Tibial artery (tissue), 4 donors: ENCODE measurements around the gene FBXO38.

Experiments
- DNase-seq, 2 donors: peaks; one replicate each; pipeline ENCODE4 v3.0.0-alpha.2; 2019
- H3K27ac ChIP-seq, 2 donors: fragments of 200-600 bp; sonication (generic) in 1 of 2; 1 replicate in 1 of 2; 2 replicates in 1 of 2; pipeline ENCODE4 v1.5.1; 2018 to 2019; ENCODE audit warnings: mild to moderate bottlenecking in 1 of 2
- H3K27me3 ChIP-seq, 2 donors: fragments of 200-600 bp; sonication (generic) in 1 of 2; one replicate each; pipeline versions ENCODE4 v1.5.1 to v1.6.0; 2016 to 2019
- H3K36me3 ChIP-seq, 3 donors: fragments of 200-600 bp; sonication (generic) in 2 of 3; one replicate each; pipeline ENCODE4 v1.5.1; 2016 to 2019; ENCODE audit warnings: mild to moderate bottlenecking in 2 of 3
- H3K4me1 ChIP-seq, 4 donors: fragments of 200-600 bp; sonication (generic) in 2 of 4; 1 replicate in 3 of 4; 2 replicates in 1 of 4; pipeline ENCODE4 v1.5.1; 2016 to 2019
- H3K4me3 ChIP-seq, 2 donors: fragments of 200-600 bp; sonication (generic) in 1 of 2; 1 replicate in 1 of 2; 2 replicates in 1 of 2; pipeline ENCODE4 v1.5.1; 2018 to 2019; ENCODE audit warnings: mild to moderate bottlenecking in 2 of 2
- H3K9me3 ChIP-seq, 3 donors: fragments of 200-600 bp; sonication (generic) in 1 of 3; one replicate each; pipeline ENCODE4 v1.5.1; 2016 to 2019
- CTCF ChIP-seq, 2 experiments: fragments of 200-600 bp in 1 of 2; fragments of 450-650 bp in 1 of 2; IDR thresholded peaks; one replicate each; pipeline ENCODE4 v1.5.1; 2017 to 2019; ENCODE audit warnings: antibody characterized with exemption in 2 of 2, mild to moderate bottlenecking in 1 of 2, moderate library complexity in 1 of 2
- intact Hi-C: fragments of 100-400 bp; cut with DNase I; formaldehyde crosslinking; loops from one replicate; pipeline ENCODE4 v1.15.0; 2023; ENCODE audit warnings: low total_unique reads

FBXO38 gene

GRCh38 chr5:148368299-148368698 is 15.5 kb upstream of the FBXO38 start:
- Histone ChIP-seq H3K27me3 (no peaks in the 10 kb centered on the region), H3K27ac (no peak overlapping the region)

GRCh38 chr5:148372166-148372725 is 11.5 kb upstream of the FBXO38 start:
- intact Hi-C loops = no loop called here
- no peaks in the 10 kb centered on the region for H3K36me3 ChIP-seq
- H3K9me3 ChIP-seq = peaks cover 0 to 16% (median 0%) of the 10 kb centered on the region in 3 donors
- no peaks in the 10 kb centered on the region for H3K4me1 ChIP-seq
- H3K27me3 ChIP-seq = no peaks in the 10 kb centered on the region
- no peak for TF ChIP-seq CTCF (IDR thresholded peaks at IDR 0.05)
- no peak for DNase-seq
- no peak overlapping the region for H3K4me3 ChIP-seq
- no peak overlapping the region for H3K27ac ChIP-seq

More at GRCh38 chr5:148368299-148368698, 15.5 kb upstream of the FBXO38 start:
- no peaks in the 10 kb centered on the region for H3K4me1 ChIP-seq
- no peak for DNase-seq
- peaks cover 0 to 17% (median 0%) of the 10 kb centered on the region in 3 donors for H3K9me3 ChIP-seq
- TF ChIP-seq CTCF (IDR thresholded peaks at IDR 0.05) = no peak
- H3K36me3 ChIP-seq = no peaks in the 10 kb centered on the region
- intact Hi-C loops = no loop called here
- H3K4me3 ChIP-seq = no peak overlapping the region

- no peak for DNase-seq
- Histone ChIP-seq H3K4me3 (no peak overlapping the region), H3K4me1 (no peaks in the 10 kb centered on the region), H3K27me3 (no peaks in the 10 kb centered on the region), H3K27ac (no peak overlapping the region), H3K9me3 (peaks cover 0 to 9% (median 0%) of the 10 kb centered on the region in 3 donors), H3K36me3 (no peaks in the 10 kb centered on the region)
- intact Hi-C loops = no loop called here
- TF ChIP-seq CTCF (IDR thresholded peaks at IDR 0.05) = no peak
Measured at GRCh38 chr5:148372893-148373292, 10.9 kb upstream of the FBXO38 start.

- Histone ChIP-seq H3K36me3 (no peaks in the 10 kb centered on the region), H3K27ac (no peak overlapping the region), H3K4me1 (no peaks in the 10 kb centered on the region), H3K27me3 (no peaks in the 10 kb centered on the region), H3K9me3 (no peaks in the 10 kb centered on the region), H3K4me3 (no peak overlapping the region)
- TF ChIP-seq CTCF (IDR thresholded peaks at IDR 0.05) = peak; percentile 30 to 38
- intact Hi-C loops = no loop called here
- peak in 1 of 2 donors; percentile 28 for DNase-seq
Measured at GRCh38 chr5:148374690-148375360, 8.9 kb upstream of the FBXO38 start.

- no peaks in the 10 kb centered on the region for H3K27me3 ChIP-seq
- no peaks in the 10 kb centered on the region for H3K9me3 ChIP-seq
- H3K4me1 ChIP-seq = no peaks in the 10 kb centered on the region
- no peak for TF ChIP-seq CTCF (IDR thresholded peaks at IDR 0.05)
- no peak for DNase-seq
- H3K36me3 ChIP-seq = no peaks in the 10 kb centered on the region
- no peak overlapping the region for H3K4me3 ChIP-seq
- no peak overlapping the region for H3K27ac ChIP-seq
- intact Hi-C loops = no loop called here
Measured at GRCh38 chr5:148376198-148376597, 7.6 kb upstream of the FBXO38 start.
